Activated naive CD8-positive, alpha-beta T cell treated with anti-CD3 and anti-CD28 coated beads, Interleukin-2, amount 50 U/mL, for 24 hours (primary cell): ENCODE results near the gene TCF4.

Experiments
- ATAC-seq: fragments of 150-1000 bp; cut with Tn5 transposase; one replicate; pipeline ENCODE4 v1.10.0; 2021
- DNase-seq: peaks from one replicate; pipeline ENCODE4 v3.0.0; 2021
- H3K27ac Mint-ChIP-seq: one replicate; pipeline ENCODE4 v1.8.0; 2021; ENCODE audit warnings: mild to moderate bottlenecking, mixed read lengths
- H3K27me3 Mint-ChIP-seq: one replicate; pipeline ENCODE4 v1.8.0; 2021; ENCODE audit warnings: mixed read lengths
- H3K36me3 Mint-ChIP-seq: one replicate; pipeline ENCODE4 v1.8.0; 2021; ENCODE audit warnings: low read depth, mixed read lengths
- H3K4me1 Mint-ChIP-seq: one replicate; pipeline ENCODE4 v1.8.0; 2021; ENCODE audit warnings: mixed read lengths
- H3K4me3 Mint-ChIP-seq: one replicate; pipeline ENCODE4 v1.8.0; 2021; ENCODE audit warnings: mild to moderate bottlenecking, moderate library complexity, mixed read lengths
- H3K9me3 Mint-ChIP-seq: one replicate; pipeline ENCODE4 v1.8.0; 2021; ENCODE audit warnings: mixed read lengths

Gene TCF4

DNA sequence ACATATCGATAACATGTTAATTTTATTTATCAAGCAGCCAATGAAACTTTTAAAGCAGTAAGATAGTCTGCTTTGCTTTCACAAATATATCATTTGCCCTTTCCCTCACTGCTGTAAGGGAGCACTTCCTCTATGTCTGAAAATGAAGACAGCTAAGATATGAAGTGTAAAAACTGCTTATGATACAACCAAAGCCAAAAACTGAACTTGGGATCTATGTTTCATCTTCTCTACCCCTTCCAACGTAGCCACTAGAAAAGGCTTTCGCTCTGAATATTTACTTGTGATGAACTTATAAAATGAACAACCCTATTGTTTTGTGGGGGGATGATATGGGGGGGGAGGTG is 140.3 kb downstream of the TCF4 start:
- Mint-ChIP-seq H3K4me1 (no peaks in the 10 kb centered on the region), H3K4me3 (no peak overlapping the region), H3K27me3 (peaks cover 3% of the 10 kb centered on the region), H3K9me3 (peaks cover 4% of the 10 kb centered on the region), H3K27ac (no peak overlapping the region), H3K36me3 (no peaks in the 10 kb centered on the region)
- no peak for DNase-seq
- ATAC-seq, result no peak

DNA sequence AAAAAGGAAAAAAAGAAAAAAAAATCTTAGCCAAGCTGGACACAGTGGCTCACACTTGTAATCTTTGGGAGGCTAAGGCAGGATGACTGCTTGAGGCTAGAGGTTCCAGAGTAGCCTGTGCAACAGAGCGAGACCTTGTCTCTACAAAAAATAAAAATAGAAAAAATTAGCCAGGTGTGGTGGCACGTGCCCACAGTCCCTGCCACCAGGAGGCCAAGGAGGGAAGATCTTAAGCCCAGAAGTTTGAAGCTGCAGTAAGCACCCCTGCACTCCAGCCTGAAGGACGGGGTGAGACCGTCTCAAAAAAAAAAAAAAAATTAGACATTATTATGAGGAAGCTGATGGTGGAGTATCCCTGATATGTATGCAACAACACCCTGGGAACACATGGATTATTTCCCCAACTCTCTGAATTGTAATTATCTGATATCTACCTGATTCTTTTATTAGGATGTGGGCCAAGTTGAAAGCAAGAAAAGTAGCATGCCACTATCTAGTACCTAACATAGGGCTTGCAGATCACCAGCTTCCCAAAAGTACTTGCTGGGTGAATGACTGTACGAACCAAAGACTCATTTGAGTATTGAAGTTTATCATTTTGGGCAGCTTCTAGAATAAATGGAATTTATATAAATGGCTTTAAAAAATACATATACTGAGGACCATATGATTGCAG is 140.9 kb downstream of the TCF4 start:
- no peak overlapping the region for H3K27ac Mint-ChIP-seq
- peaks cover 4% of the 10 kb centered on the region for H3K9me3 Mint-ChIP-seq
- no peak for DNase-seq
- ATAC-seq, result no peak
- H3K4me1 Mint-ChIP-seq, result peaks cover under 1% of the 10 kb centered on the region
- H3K36me3 Mint-ChIP-seq, result no peaks in the 10 kb centered on the region
- H3K27me3 Mint-ChIP-seq, result peaks cover 3% of the 10 kb centered on the region
- no peak overlapping the region for H3K4me3 Mint-ChIP-seq

DNA sequence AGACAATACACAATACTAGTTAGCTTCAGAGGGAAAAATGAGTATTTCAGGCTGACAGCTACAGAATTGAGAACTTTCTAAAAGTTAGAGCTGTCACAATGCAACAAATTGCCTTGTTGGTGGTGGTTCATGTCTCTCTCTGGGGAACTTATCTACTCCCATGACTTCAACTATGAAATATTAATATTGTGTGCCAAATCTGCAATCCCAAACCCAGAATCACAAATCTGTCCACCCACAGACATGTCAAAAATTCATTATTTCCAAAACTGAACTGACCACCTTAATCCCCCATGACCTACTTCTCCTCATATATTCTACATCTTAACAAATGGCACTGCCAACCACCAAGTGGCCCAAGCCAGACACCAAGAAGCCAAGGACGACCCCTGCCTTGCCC is 143.5 kb downstream of the TCF4 start:
- Mint-ChIP-seq H3K9me3 (peaks cover 4% of the 10 kb centered on the region), H3K4me3 (no peak overlapping the region), H3K4me1 (peaks cover 7% of the 10 kb centered on the region), H3K27me3 (peaks cover 3% of the 10 kb centered on the region), H3K27ac (no peak overlapping the region), H3K36me3 (no peaks in the 10 kb centered on the region)
- ATAC-seq (no peak), DNase-seq (no peak)

DNA sequence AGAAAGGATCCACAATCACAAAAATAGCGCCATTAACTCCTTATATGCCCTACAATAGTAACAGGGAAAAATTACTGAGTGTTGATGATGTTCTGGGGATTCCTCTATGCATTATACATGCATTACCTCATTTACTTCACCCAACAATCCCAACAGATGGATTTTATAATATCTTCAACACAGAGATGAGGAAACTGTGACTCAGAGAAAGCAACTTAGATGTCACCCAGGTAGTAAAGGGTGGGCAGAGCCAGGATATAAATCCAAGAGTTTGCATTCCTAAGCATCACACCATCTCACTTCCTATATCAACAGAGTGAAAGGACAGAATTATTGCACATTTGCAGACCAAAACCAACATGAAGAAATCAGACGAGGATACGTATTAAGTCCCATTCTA is 144.2 kb downstream of the TCF4 start:
- H3K4me1 Mint-ChIP-seq, result peaks cover 9% of the 10 kb centered on the region
- no peak for ATAC-seq
- no peak overlapping the region for H3K4me3 Mint-ChIP-seq
- H3K27ac Mint-ChIP-seq, result no peak overlapping the region
- H3K27me3 Mint-ChIP-seq, result peaks cover 3% of the 10 kb centered on the region
- H3K9me3 Mint-ChIP-seq, result peaks cover 4% of the 10 kb centered on the region
- no peak for DNase-seq
- H3K36me3 Mint-ChIP-seq, result no peaks in the 10 kb centered on the region

DNA sequence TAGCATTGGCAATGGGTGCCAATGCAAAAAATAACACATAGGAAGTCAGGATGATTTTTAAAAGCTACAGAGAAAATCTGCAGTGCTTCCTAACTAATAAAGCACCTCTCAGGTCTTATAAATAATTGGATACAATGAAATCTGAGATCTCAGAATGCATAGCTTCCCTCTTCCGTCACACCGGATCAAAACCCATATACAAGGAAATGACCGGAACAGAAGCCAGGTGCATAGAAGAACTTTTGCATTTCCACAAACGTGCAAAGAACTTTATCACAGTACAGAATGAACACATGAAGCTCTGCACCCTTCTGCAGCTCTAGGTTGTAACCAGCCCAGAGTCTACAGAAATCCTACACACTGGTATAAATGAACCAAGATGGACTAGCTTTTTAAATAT is 145.4 kb downstream of the TCF4 start:
- ATAC-seq, result no peak
- H3K9me3 Mint-ChIP-seq, result peaks cover 4% of the 10 kb centered on the region
- no peaks in the 10 kb centered on the region for H3K36me3 Mint-ChIP-seq
- H3K4me3 Mint-ChIP-seq, result no peak overlapping the region
- H3K4me1 Mint-ChIP-seq, result peaks cover 10% of the 10 kb centered on the region
- no peak overlapping the region for H3K27ac Mint-ChIP-seq
- no peak for DNase-seq
- peaks cover 3% of the 10 kb centered on the region for H3K27me3 Mint-ChIP-seq

DNA sequence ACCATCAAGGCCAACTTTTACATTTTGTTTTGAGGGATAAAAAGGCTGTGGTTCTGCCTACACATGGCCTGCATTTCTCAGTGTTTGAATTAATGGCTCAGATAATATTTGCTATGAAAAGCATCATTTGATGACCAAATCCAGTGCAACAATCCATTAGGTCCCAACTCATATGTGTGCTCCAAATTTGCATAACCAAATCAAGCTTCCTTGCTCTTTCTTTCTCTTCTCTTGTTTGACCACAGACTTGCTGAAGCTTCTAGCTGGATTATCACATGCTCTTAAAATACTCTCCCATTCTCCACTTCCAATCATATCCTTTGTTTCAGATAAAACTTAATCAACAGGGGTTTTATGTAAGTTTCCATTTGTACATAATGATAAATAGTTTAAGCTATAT is 147.0 kb downstream of the TCF4 start:
- H3K27ac Mint-ChIP-seq, result no peak overlapping the region
- H3K4me3 Mint-ChIP-seq, result no peak overlapping the region
- no peaks in the 10 kb centered on the region for H3K36me3 Mint-ChIP-seq
- ATAC-seq (no peak), DNase-seq (no peak)
- H3K4me1 Mint-ChIP-seq, result peaks cover 10% of the 10 kb centered on the region
- peaks cover 3% of the 10 kb centered on the region for H3K27me3 Mint-ChIP-seq
- peaks cover 4% of the 10 kb centered on the region for H3K9me3 Mint-ChIP-seq

DNA sequence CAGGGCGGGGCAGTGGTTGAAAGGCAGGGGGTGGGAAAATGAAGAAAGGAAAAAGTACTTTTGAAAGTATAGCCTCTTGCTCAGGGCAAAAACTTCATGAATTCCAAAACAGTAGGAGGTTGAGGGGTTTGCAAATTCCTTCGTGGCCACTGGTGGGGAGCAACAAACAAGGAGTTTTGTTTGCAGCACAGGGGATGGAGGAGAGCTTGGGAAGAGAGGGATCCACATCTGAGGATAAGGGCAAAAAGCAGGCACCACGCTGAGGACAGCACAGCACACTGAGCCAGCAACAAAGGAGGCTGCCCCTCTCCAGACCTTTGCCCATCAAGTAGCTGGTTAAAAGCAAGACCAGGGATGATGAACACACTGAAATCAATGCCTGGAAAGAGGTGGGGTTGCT is 148.9 kb downstream of the TCF4 start:
- Mint-ChIP-seq H3K36me3 (no peaks in the 10 kb centered on the region), H3K27me3 (no peaks in the 10 kb centered on the region), H3K9me3 (no peaks in the 10 kb centered on the region), H3K4me3 (no peak overlapping the region), H3K27ac (no peak overlapping the region), H3K4me1 (peaks cover 10% of the 10 kb centered on the region)
- no peak for DNase-seq
- ATAC-seq, result no peak

DNA sequence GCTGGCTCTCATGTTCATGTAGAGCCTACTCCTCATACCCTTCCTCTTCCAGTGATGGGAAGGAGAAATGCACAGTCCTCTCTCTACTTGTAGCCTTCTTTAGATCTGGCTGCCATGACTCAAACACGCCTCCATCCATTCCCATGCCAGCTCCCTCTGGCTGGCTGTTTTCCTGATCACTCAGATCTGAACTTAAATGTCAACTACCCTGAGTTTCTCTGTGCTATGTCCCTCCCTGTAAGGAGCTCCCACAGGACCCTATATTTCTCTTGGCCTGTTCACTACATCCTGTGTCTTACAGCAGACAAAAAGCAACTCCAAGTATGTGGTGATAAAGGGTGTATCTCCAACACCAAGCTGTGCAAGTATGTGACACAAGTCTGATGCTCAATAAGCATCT is 152.4 kb downstream of the TCF4 start:
- no peak for ATAC-seq
- Mint-ChIP-seq H3K36me3 (no peaks in the 10 kb centered on the region), H3K4me3 (no peak overlapping the region), H3K27ac (no peak overlapping the region), H3K9me3 (peaks cover 4% of the 10 kb centered on the region), H3K27me3 (no peaks in the 10 kb centered on the region), H3K4me1 (peaks cover 7% of the 10 kb centered on the region)
- DNase-seq, result no peak

DNA sequence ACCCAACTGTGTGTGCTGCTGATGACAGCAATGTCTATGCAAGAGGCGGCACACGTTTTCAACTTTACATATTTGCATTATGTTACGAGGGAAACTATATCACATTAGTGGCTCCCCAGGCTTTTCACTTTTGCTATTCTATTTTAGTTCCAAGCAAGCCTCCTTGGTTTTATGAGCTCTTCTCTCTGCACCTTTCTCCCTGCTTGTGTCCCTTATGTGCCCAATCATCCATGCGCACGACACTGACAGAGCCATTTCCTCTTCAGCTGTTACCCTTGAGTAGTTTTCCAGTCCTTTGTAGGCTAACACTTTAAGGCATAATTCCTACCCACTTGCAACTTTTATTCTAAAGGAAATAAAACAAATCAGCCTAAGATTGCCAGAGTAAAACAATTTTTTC is 154.3 kb downstream of the TCF4 start:
- Mint-ChIP-seq H3K4me1 (no peaks in the 10 kb centered on the region), H3K27ac (no peak overlapping the region), H3K4me3 (no peak overlapping the region), H3K9me3 (peaks cover 7% of the 10 kb centered on the region), H3K27me3 (no peaks in the 10 kb centered on the region), H3K36me3 (no peaks in the 10 kb centered on the region)
- DNase-seq (no peak), ATAC-seq (no peak)

DNA sequence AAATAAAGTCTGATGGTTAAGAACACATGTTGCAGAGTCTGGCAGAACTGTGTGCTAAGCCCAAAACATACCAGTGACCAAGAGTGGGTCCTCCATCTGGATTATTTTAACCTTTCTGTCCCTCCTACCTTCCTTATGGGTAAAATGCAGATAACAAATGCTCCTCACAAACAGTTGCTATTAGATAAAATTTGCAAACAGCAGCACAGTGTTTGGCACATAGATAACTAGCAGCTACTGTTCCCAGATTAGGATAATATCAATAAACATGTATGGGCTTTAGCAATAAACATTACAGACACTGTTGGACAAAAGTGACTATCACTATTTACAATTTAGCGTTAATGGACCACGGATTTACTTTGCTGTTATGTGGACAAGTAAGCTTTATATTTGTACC is 154.9 kb downstream of the TCF4 start:
- H3K4me3 Mint-ChIP-seq, result no peak overlapping the region
- no peaks in the 10 kb centered on the region for H3K4me1 Mint-ChIP-seq
- no peaks in the 10 kb centered on the region for H3K27me3 Mint-ChIP-seq
- peaks cover 7% of the 10 kb centered on the region for H3K9me3 Mint-ChIP-seq
- H3K27ac Mint-ChIP-seq, result no peak overlapping the region
- DNase-seq (no peak), ATAC-seq (no peak)
- H3K36me3 Mint-ChIP-seq, result no peaks in the 10 kb centered on the region

DNA sequence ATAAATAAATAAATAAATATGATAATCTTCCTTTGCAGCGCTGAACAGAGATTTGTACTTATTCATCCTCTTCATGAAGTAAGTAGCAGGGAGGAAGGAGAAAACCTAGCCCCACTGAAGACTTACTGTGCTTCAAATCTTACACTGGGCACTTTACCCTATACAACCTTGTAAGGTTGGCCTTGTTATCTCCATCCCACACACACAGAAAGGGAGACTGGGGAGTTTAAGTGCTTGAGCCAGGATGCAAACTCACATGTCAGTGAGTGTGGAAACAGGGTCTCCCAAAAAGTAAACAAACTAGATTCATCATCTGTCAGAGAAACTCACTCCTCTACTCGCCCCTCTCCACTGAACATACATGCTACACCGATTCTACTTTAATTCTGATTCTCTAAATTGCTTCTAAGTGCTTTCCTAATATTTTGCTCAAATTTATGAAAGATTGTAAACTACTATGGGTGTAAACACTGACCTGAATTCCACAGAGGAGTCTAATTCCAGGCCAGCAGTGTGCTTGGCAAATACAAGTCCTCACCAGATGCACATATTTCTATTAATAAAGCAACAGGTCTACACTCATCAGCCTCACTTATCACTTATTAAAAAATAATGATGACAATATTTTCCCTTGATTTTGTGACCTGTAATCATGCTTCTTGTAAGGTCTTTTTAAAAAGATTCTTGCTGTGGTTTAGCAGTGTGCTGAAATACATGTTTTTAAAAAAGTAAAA is 155.5 kb downstream of the TCF4 start:
- H3K27ac Mint-ChIP-seq, result no peak overlapping the region
- DNase-seq, result no peak
- ATAC-seq, result no peak
- H3K4me1 Mint-ChIP-seq, result no peaks in the 10 kb centered on the region
- no peak overlapping the region for H3K4me3 Mint-ChIP-seq
- H3K36me3 Mint-ChIP-seq, result no peaks in the 10 kb centered on the region
- no peaks in the 10 kb centered on the region for H3K27me3 Mint-ChIP-seq
- H3K9me3 Mint-ChIP-seq, result peaks cover 7% of the 10 kb centered on the region

DNA sequence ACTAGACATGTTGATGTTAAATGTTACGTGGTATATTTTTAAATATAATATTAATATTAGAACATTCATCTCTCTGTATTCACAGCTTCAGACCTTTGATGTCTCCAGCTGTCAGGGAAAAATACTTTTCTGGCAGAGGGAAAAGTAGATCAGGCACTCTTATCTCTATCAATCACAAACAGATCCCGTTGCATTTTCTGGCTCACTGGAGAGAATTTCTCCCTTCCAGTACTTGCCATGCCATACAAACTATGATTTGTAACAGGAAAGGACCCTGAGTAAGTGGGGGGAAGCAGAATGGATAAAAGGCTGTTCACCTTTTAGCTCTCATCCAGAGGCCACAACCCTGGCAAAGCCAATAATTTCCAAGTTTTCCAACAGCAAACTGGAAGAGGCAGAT is 158.0 kb downstream of the TCF4 start:
- Mint-ChIP-seq H3K4me3 (no peak overlapping the region), H3K9me3 (peaks cover 7% of the 10 kb centered on the region), H3K27me3 (no peaks in the 10 kb centered on the region), H3K36me3 (no peaks in the 10 kb centered on the region), H3K27ac (no peak overlapping the region), H3K4me1 (no peaks in the 10 kb centered on the region)
- DNase-seq (no peak), ATAC-seq (no peak)

DNA sequence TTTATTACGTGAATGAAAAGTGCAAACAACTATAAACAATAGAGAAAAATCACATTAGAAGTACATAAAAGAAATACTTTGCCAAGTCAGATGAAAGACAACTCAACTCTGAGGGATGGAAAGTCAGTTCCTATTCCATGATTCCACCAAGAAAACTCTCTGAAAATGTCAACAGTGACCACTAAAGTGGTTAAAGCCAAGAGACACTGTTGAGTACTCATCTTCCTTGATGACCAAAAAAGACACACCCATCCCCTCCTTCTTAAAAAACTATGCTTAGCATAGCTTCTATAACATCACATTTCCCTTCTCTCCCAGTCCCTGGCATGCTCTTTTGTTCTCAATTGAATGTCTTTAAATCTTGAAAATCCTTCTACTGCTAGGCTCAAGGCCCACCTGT is 160.0 kb downstream of the TCF4 start:
- Mint-ChIP-seq H3K4me1 (peaks cover 6% of the 10 kb centered on the region), H3K4me3 (no peak overlapping the region), H3K36me3 (no peaks in the 10 kb centered on the region), H3K27me3 (peaks cover 2% of the 10 kb centered on the region), H3K27ac (no peak overlapping the region), H3K9me3 (peaks cover 7% of the 10 kb centered on the region)
- DNase-seq, result no peak
- ATAC-seq, result no peak

DNA sequence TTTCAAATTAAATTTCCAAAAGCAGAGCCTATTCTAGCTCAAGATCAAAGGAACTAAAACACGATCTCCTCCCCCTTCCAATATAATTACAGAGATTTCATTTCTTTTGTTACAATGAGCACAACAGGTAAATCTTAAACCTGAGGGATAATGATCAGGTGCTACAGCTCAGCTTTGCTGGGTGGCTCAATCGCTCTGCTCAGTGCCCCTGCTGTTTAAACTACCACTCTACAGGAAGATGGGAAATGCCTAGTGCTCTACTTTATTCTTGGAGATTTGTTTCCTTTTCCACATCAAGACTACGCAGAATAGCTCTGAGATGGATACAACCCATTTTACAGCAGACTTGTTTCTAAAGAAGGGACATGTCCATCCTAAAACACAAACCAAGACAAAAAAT is 162.3 kb downstream of the TCF4 start:
- peaks cover 4% of the 10 kb centered on the region for H3K9me3 Mint-ChIP-seq
- no peak overlapping the region for H3K4me3 Mint-ChIP-seq
- H3K4me1 Mint-ChIP-seq, result peaks cover 9% of the 10 kb centered on the region
- H3K36me3 Mint-ChIP-seq, result no peaks in the 10 kb centered on the region
- no peak overlapping the region for H3K27ac Mint-ChIP-seq
- ATAC-seq, result no peak
- DNase-seq, result no peak
- peaks cover 2% of the 10 kb centered on the region for H3K27me3 Mint-ChIP-seq

DNA sequence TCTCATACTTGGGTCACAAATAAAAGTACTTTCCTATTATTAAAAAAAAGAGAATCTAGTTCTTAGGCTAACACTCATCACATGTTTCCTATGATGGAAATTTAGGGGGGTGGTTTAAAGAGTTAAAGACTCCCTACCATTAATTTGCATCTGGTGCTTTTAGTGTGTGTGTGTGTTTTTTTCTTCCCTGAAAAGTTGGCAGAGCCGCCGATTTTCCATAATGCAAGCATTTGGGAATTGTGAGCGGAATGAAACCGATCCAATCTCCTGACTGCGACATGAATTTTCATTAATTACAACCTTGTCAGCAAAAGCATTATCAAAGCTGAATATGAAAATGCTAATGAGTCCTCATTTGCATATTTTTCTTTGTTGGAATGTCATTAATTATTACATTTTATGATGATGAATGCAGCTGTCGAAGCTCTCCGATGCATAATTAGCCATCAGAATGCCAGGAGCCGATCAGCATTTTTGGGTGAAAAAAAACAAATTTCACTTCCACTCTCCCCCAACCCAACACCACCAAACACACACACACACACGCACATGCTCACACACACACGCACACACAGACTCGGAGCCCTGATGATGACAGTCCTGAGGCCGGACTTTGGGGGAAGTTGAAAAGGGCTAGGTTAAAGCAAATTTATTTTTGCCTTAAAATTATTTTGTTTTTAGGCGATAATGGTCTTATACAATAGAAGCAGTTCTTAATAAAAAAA is 165.4 kb downstream of the TCF4 start:
- Mint-ChIP-seq H3K27me3 (peaks cover 7% of the 10 kb centered on the region), H3K27ac (no peak overlapping the region), H3K4me3 (no peak overlapping the region), H3K4me1 (peaks cover 18% of the 10 kb centered on the region), H3K9me3 (no peaks in the 10 kb centered on the region), H3K36me3 (no peaks in the 10 kb centered on the region)
- no peak for DNase-seq
- ATAC-seq, result no peak
